Right atrium auricular region (tissue), 2 donors: ENCODE measurements around the gene MX2. TPM values are rescaled to one million over a fixed set of nuclear protein-coding genes. Genes with fewer than 3 reads are reported as not detected.

Source experiments
- DNase-seq: peaks from one replicate; pipeline ENCODE4 v3.0.0-alpha.2; 2019; ENCODE audit warnings: low spot score
- H3K27ac ChIP-seq, 2 donors: fragments of 200-600 bp; sonication (generic); 1 replicate in 1 of 2; 2 replicates in 1 of 2; pipeline ENCODE4 v1.5.1; 2016 to 2019
- H3K27me3 ChIP-seq, 2 donors: fragments of 200-600 bp; sonication (generic); one replicate each; pipeline versions ENCODE4 v1.5.1 to v1.6.0; 2017 to 2019
- H3K36me3 ChIP-seq: fragments of 200-600 bp; sonication (generic); one replicate; pipeline ENCODE4 v1.5.1; 2016
- H3K4me1 ChIP-seq, 2 donors: fragments of 200-600 bp; sonication (generic); one replicate each; pipeline versions ENCODE4 v1.5.1 to v1.6.0; 2017 to 2019
- H3K4me3 ChIP-seq, 2 donors: fragments of 200-600 bp; sonication (generic); 1 replicate in 1 of 2; 2 replicates in 1 of 2; pipeline ENCODE4 v1.5.1; 2017 to 2019; ENCODE audit warnings: mild to moderate bottlenecking in 1 of 2, moderate library complexity in 1 of 2
- H3K9me3 ChIP-seq, 2 donors: fragments of 200-600 bp; sonication (generic); one replicate each; pipeline ENCODE4 v1.5.1; 2019
- CTCF ChIP-seq, 2 donors: fragments of 200-600 bp; sonication (generic); IDR thresholded peaks; one replicate each; pipeline ENCODE4 v1.5.1; 2019; ENCODE audit warnings: antibody characterized with exemption in 2 of 2
- total RNA-seq, 2 donors: library from RNA; depleted of rRNA; stranded (reverse); fragments of >200 nt; gene quantifications; one replicate each; pipeline ENCODE4 v1.1.0, GENCODE V29; 2016

Gene MX2
- total RNA-seq, 2 donors from 2014 or later: 5.5 to 5.9 TPM

- peaks cover 3% of the 10 kb centered on the region for H3K36me3 ChIP-seq
- H3K27ac ChIP-seq: peak overlapping the region; percentile 69 to 70
- DNase-seq: peak; percentile 56
- H3K27me3 ChIP-seq: no peaks in the 10 kb centered on the region
- H3K4me3 ChIP-seq: peak overlapping the region; percentile 53 to 71
- H3K4me1 ChIP-seq: peaks cover 0 to 16% of the 10 kb centered on the region in 2 donors
- no peak for TF ChIP-seq CTCF (IDR thresholded peaks at IDR 0.05)
- no peaks in the 10 kb centered on the region for H3K9me3 ChIP-seq
These were observed 65.0 kb downstream of the MX2 start for GRCh38 chr21:41426676-41427404.

DNA sequence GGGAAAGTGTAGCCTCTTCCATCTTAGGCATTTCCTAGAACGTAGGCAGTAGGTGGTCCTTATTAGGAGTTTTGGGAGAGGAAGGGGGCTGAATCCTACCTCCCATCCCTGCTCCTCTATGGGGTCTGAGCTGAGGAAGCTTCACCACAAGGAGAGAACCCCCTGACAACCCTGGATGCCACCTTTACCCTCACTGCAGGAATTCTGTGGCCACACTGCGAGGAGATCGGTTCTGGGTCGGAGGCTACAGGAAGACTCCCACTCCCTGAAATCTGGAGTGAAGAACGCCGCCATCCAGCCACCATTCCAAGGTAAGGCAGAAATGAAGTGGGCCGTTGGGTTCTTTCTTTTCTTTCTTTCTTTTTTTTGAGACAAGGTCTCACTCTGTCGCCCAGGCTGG lies 65.7 kb downstream of the MX2 start:
- Histone ChIP-seq H3K27me3 (no peaks in the 10 kb centered on the region), H3K36me3 (peaks cover 10% of the 10 kb centered on the region), H3K9me3 (no peaks in the 10 kb centered on the region), H3K27ac (peak overlapping the region in 1 of 2 donors; percentile 18), H3K4me3 (peak overlapping the region in 1 of 2 donors; percentile 71), H3K4me1 (peaks cover 0 to 16% of the 10 kb centered on the region in 2 donors)
- no peak for DNase-seq
- TF ChIP-seq CTCF (IDR thresholded peaks at IDR 0.05): no peak

DNA sequence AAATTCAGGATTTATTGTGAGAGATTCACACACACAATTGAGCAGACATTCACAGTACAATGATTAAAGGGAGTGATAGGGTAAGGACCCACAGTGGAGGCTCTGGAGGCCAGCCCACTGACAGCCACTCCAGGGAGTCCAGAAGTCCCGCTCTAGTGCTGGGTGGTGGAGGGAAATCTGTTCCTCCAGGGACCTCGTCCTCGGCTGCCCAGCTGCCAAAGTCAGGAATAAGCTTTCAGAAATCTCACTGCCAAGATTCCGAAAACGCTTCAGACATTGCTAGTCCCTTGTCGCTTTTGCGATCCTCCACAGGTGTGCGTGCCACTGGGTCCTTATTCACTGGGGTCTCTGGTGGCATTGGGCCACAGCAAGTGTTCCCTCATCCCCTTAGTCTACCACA lies 66.5 kb downstream of the MX2 start:
- no peak for TF ChIP-seq CTCF (IDR thresholded peaks at IDR 0.05)
- Histone ChIP-seq H3K4me1 (peaks cover 0 to 16% of the 10 kb centered on the region in 2 donors), H3K27me3 (no peaks in the 10 kb centered on the region), H3K36me3 (peaks cover 17% of the 10 kb centered on the region), H3K27ac (no peak overlapping the region), H3K4me3 (no peak overlapping the region), H3K9me3 (no peaks in the 10 kb centered on the region)
- peak; percentile 43 for DNase-seq

GRCh38 chr21:41428847-41429246 lies 67.0 kb downstream of the MX2 start:
- H3K4me3 ChIP-seq: no peak overlapping the region
- H3K27ac ChIP-seq: no peak overlapping the region
- DNase-seq: peak; percentile 32
- peaks cover 23% of the 10 kb centered on the region for H3K36me3 ChIP-seq
- no peaks in the 10 kb centered on the region for H3K9me3 ChIP-seq
- no peaks in the 10 kb centered on the region for H3K27me3 ChIP-seq
- TF ChIP-seq CTCF (IDR thresholded peaks at IDR 0.05): no peak
- peaks cover 0 to 16% of the 10 kb centered on the region in 2 donors for H3K4me1 ChIP-seq

- no peak overlapping the region for H3K4me3 ChIP-seq
- peak; percentile 51 for DNase-seq
- peaks cover 0 to 16% of the 10 kb centered on the region in 2 donors for H3K4me1 ChIP-seq
- peaks cover 25% of the 10 kb centered on the region for H3K36me3 ChIP-seq
- no peaks in the 10 kb centered on the region for H3K27me3 ChIP-seq
- H3K27ac ChIP-seq: no peak overlapping the region
- no peak for TF ChIP-seq CTCF (IDR thresholded peaks at IDR 0.05)
- no peaks in the 10 kb centered on the region for H3K9me3 ChIP-seq
These were observed 67.5 kb downstream of the MX2 start for GRCh38 chr21:41429305-41429704.
